GM19324 (cell line): ENCODE data around the gene FNBP1.
A peak's percentile ranks its signal among the peaks of the same experiment; 100 is the strongest.

Experiments used
- ATAC-seq: cut with Tn5 transposase; IDR thresholded peaks from one replicate; pipeline ENCODE4 v1.9.1; 2021; ENCODE audit warnings: mild to moderate bottlenecking, moderate library complexity; ENCODE audit not compliant: unreplicated experiment, low FRiP score

Gene FNBP1

DNA sequence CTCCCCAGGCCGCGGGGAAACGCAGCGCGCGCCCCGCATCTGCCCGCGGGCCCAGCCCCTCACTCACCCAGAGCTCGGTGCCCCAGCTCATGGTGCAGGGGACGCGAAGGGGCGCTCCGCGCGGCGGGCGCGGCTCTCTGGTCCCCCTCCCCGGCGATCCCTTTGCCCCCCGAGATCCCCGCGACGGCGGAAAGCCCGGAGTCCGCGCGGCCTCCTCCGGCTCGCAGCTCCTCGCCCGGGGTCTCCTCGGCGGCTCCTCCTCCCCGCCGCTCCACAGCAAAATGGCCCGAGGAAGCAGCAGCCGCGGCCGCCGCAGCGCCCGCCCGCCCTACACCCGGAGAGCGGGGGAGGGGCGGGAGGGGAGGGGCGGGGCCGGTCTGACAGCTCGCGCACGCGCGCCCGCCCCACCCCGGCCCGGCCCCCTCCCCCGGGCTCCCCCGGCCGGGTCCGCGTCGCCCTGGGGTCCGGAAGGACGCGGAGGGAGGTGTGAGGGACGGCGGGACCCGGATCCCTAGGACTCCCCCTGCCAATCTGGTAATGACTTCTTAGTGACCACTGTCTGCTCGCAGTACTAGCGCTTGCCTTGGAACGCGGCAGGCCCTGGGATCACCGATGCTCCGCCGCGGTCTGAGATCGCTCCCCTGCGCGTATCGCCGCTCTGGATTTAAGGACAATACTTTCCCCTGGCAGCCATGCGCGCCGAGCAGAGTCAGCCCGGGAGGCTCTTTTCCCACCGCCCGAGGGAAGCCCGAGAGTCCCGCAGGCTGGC, at the start of gene FNBP1:
TSS of gene FNBP1 (minus strand) at position 305 of the 769 bp plus-strand sequence. CDS start at position 91, 214 bp downstream.
- ATAC-seq = peak; percentile 48

DNA sequence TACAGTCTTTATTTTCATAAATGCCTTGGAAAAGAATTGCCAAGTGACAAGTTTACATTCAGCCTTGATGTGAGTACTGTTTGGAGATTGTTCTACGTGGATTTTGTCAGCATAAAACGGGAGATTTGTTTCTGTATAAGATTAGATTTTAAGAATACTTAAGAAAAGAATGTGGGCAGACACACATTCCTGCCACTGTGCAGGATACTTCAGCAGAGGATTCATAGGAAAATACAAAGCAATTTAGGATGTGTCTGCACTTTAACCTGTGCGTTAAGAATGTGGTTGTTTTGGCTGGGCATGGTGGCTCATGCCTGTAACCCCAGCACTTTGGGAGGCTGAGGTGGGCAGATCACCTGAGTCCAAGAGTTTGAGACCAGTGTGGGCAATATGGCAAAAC, 47.9 kb upstream of the FNBP1 start:
- no peak for ATAC-seq

GRCh38 chr9:130089141-130089540, 46.2 kb upstream of the FNBP1 start:
- no peak for ATAC-seq

- ATAC-seq = no peak
Measured at GRCh38 chr9:130088051-130088450, 45.1 kb upstream of the FNBP1 start.

DNA sequence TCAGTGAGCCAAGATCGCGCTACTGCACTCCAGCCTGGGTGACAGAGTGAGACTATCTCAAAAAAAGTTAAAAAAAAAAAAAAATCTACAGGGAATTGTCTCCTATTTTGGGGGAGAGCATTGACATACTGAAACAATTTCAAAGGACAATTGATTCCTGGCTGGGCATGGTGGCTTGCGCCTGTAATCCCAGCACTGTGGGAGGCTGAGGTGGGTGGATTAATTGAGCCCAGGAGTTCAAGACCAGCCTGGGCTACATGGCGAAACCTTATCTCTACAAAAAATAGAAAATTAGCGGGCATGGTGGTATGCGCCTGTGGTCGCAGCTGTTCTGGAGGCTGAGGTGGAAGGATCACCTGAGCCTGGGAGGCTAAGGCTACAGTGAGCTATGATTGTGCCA, 41.3 kb upstream of the FNBP1 start:
- ATAC-seq = no peak

GRCh38 chr9:130078547-130078946, 35.6 kb upstream of the FNBP1 start:
- no peak for ATAC-seq

DNA sequence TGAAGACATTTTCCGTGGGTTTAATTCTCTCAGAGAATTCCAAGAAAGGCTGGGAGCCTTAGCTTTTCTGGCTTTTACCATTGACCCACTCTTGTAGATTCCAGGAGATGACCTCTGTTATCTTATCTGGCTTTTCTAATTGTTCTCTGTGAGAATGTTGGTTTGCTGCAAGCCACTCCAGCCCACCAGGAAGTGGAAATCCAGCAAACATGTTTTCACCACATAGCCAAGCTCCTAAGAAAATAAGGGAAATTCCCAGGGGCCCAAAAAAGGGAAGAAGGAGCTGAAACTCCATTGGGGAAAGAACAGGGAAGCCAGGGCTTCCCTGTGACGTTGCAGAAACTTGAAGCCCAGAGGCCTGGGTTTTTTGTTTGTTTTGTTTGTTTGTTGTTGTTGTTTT, 30.4 kb upstream of the FNBP1 start:
- no peak for ATAC-seq

- ATAC-seq = no peak
Measured at GRCh38 chr9:130072515-130073235, 29.7 kb upstream of the FNBP1 start.

GRCh38 chr9:130069048-130069447, 26.1 kb upstream of the FNBP1 start:
- no peak for ATAC-seq

- ATAC-seq = no peak
Measured at GRCh38 chr9:130064621-130065020, 21.6 kb upstream of the FNBP1 start.

- ATAC-seq = no peak
Measured at GRCh38 chr9:130062750-130063149, 19.8 kb upstream of the FNBP1 start.

DNA sequence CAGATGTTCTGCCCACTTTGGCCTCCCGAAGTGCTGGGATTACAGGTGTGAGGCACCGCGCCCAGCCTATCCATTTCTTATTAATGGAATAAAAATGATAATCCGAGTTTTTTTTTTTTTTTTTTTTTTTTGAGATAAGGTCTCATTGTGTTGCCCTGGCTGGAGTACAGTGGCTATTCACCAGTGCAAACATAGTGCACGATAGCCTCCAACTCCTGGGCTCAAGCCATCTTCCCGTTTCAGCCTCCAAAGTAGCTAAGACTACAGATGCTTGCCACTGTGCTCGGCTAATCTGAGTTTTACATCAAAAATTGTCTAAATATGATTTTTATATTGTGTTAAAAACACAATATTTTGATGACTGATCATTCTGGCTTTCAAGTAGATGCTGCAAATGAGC, 17.3 kb upstream of the FNBP1 start:
- ATAC-seq = no peak

DNA sequence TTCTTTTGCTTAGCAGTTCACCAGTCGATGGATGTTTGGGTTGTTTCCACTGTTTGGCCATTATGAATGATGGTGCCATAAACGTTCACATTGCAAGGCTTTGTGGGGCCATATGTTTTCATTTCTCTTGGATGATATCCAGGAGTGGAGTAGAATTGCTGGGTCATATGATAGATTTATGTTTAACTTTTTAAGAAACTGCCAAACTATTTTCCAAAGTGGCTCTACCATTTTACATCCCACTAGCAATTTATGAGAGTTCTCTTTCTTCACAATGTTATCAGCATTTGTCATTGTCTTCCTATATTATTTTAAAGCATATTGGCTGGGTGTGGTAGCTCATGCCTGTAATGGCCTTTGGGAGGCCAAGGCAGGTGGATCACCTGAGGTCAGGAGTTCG, 15.9 kb upstream of the FNBP1 start:
- no peak for ATAC-seq

- no peak for ATAC-seq
Measured at GRCh38 chr9:130058154-130058553, 15.2 kb upstream of the FNBP1 start.

DNA sequence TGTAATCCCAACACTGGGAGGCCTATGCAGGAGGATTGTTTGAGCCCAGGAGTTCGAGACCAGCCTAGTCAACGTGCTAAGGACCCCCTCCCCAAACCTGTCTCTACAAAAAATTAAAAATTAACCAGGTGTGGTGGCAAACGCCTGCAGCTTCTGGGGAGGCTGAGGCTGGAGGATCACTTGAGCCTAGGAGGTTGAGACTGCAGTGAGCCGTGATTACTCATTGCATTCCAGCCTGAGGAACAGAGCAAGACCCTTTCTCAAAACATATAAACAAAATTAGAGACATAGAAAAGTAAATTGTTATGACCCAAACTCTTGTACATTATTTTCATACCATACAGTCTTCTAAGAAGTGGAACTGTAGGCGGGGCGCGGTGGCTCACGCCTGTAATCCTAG, 11.8 kb upstream of the FNBP1 start:
- no peak for ATAC-seq

DNA sequence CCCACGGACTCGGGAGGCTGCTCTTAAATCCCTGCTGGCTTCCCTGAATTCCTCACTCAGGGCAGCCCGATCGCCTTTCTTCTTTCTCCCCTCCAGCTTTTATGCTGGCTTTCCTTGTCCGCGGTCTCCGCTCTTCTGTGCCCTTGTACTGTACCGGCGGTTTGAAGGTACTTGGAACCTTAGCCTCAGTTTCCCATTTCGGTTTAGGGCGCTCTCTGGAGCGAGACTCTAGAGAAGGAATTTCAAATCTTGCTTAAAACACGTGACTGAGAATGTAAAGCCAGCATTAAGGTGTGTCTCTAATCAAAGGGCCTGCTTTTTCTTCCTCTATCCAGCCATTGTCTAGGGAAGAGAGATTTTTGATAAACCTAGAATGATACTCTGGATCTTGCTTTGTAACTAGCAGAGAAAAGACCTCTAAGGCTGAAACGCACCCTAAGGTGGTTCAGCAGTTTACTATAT, 11.4 kb upstream of the FNBP1 start:
- ATAC-seq = no peak

- peak; percentile 82 for ATAC-seq
Measured at GRCh38 chr9:130053504-130054324, 10.7 kb upstream of the FNBP1 start, which contains the start of gene GPR107. GPR107 (plus strand) TSS chr9:130053906; CDS start chr9:130053933, 27 bp downstream.

- no peak for ATAC-seq
Measured at GRCh38 chr9:130053109-130053503, 10.1 kb upstream of the FNBP1 start.

DNA sequence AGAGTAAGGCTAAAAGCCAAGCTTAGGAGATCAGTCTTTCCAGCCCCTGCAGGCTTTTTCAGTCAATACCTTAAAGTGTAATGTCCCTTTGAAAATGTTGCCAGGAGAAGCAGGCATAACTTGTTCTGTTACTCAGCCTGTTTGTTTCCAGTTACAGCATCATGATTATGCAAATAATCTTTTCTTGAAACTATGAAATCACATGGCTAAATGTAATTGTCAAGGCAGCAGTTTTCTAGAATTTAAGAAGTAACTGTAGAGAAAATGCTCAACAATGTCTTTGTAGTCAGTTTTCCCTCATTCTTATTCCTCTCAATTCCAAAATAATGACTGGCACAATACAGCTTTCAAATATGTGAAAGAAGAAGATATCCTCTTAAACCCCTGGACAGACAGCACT, 8.9 kb upstream of the FNBP1 start:
- ATAC-seq = no peak

- ATAC-seq = no peak
Measured at GRCh38 chr9:130050462-130050861, 7.5 kb upstream of the FNBP1 start.
